Activated T-cell treated with anti-CD3 and anti-CD28 coated beads for 48 hours (primary cell): Measurements from ENCODE around the gene NLK.
"Not testable (repeated sequence)": the region's sequence is repeated elsewhere in the genome, so short reads cannot be mapped to it uniquely, and the experiment has no call there.

ENCODE experiments used
- DNase-seq: peaks from one replicate; pipeline ENCODE4 v3.0.0-alpha.2; 2020; ENCODE audit warnings: low read depth

NLK gene

DNA sequence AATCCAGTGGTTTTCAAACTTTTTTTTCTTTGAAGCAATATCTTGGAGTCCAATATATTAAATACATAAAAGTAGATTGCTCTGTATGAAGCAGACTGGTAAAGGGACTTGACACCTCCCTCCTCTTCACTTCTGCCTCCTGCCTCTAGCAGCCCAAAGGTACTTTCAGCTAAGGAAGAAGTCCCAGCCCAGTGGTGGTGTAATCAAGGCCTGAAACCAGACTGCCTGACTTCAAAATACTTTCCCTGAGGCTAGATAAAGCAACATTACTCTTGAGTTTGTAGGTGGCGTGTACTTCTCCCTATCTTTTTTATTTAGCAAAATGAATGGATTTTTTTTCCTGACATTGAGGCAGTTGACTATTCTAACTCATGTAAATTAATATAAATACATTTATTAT lies 154.2 kb downstream of the NLK start:
- DNase-seq, result no peak

DNA sequence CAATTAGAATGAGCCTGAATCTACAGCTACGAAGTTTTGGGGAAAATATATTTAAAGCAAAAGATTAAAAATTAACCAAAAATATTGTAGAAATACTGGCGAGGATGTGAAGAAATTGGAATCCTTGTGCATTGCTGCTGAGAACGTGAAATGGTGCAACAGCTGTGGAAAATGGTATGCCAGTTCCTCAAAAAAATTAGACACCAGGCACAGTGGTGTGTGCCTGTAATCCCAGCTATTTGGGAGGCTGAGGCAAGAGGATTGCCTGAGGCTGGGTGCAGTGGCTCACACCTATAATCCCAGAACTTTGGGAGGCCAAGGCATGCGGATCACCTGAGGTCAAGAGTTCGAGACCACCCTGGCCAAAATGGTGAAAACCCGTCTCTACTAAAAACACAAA lies 156.6 kb downstream of the NLK start:
- DNase-seq, result no peak

GRCh38 chr17:28199728-28200127 lies 157.3 kb downstream of the NLK start:
- no peak for DNase-seq

- DNase-seq, result no peak
Observed at GRCh38 chr17:28201315-28201714, 158.8 kb downstream of the NLK start.

DNA sequence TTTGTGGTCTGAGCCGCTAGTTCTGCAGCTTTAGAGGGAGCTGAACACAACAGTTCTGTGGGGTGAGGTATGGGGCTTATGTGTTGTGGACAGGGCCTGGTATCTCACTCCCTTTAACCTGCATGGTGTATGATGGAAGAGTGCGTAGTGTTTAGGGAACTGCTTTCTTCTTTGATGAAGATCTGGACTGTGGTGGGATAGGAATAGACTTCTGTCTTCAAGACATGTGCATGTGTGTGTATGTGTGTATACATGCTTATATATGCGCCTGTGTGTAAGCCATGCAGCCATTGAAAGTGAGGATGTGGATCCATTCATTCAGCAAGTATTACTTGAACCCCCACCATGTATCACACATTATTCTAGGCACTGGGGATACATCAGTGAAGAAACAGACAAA lies 161.8 kb downstream of the NLK start:
- DNase-seq, result no peak

GRCh38 chr17:28204751-28205150 lies 162.3 kb downstream of the NLK start:
- no peak for DNase-seq

DNA sequence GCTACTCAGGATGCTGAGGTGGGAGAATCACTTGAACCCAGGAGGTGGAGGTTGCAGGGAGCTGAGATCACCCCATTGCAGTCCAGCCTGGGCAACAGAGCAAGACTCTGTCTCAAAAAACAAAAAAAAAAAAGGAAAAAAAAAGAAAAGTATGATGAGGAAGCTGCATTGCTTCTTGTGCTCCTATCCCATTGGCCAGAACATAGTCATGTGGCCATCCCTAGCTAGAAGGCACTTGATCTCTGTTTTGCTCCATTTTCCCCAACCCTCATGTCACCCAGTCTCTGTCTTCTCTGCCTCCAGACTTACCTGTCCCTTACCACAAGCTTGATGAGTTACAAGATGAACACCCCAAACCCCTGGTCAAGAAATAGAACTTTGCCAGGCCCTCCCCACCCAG lies 163.8 kb downstream of the NLK start:
- no peak for DNase-seq

DNA sequence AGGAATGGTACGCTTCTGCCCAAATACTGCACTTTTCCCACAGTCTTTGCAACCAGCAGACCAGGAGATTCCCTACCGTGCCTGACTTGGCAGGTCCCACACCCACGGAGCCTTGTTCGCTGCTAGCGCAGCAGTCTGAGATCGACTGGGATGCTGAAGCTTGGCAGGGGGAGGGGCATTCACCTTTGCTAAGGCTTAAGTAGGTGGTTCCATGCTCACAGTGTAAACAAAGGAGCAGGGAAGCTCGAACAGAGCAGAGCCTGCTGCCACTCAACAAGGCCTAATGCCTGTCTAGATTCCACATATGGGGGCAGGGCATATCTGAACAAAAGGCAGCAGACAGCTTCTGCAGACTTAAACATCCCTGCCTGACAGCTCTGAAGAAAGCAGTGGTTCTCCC lies 169.3 kb downstream of the NLK start:
- DNase-seq, result no peak

DNA sequence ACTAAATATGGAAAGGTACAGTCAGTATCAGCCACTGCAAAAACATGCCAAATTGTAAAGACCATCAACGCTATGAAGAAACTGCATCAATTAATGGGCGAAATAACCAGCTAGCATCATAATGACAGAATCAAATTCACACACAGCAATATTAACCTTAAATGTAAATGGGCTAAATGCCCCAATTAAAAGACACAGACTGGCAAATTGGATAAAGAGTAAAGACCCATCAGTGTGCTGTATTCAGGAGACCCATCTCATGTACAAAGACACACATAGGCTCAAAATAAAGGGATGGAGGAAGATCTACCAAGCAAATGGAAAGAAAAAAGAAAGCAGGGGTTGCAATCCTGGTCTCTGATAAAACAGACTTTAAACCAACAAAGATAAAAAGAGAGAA lies 171.1 kb downstream of the NLK start:
- not testable (repeated sequence) for DNase-seq

- no peak for DNase-seq
Observed at GRCh38 chr17:28216052-28216451, 173.6 kb downstream of the NLK start.

DNA sequence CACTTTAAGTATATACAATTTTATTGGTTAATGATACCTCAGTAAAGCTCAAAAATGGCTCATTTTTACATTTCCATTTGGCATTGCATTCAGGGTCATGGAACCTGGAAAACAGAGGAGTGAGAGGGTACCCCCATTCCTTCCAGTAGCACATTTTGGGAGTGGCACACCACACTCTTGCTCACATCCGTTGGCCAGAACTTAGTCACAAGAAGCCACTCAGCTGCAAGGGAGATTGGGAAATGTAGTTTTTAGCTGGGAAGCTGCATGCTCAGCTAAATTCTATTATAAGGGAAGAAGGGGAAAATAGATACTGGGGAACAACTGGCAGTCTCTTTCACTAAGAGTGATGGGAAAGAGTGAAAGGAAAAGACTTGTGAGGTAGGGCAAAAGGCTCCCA lies 174.1 kb downstream of the NLK start:
- DNase-seq, result no peak

DNA sequence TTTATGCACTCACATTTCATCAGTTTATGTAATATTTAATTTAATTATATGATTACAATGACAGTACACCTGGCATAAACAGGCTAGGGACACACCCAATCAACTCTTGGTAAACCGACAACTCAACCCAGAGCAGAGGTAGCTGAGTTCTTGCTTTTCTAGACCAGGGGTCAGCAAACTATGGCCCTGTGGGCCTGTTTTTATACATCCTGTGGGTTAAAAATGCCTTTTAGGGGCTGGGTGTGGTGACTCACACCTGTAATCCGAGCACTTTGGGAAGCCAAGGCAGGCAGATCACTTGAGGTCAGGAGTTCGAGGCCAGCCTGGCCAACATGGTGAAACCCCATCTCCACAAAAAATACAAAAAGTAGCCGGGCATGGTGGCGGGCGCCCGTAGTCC lies 177.3 kb downstream of the NLK start:
- DNase-seq, result no peak

DNA sequence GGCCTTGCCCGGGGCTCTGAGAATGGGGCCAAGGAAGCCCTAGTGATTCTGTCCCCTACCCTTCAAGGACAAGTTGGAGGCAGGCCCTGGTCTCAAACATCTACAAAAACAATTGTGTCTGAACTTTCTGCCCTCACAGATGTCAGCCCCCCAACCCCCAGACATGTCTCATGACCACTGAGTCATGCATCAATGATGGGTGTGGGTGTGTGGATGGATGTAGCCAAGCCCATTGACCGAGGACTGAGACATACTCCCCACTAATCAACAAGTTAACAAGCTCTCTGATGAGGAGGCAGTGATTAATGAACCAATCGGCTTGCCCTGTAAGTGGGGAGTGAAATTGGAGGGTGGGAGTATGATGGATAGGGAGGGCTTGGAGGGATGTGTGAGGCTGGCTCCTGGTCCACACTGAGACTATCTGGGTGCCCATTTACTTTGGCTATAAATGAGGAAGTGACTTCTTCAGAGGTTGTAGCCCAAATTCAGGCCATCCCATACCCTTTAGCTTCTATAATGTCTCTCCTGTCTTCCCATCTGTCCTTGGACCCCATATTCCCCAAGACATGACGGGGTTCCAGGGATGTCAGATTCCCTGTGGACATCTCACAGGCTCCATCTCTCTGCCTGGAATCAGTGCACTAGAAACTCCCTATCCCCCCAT lies 179.4 kb downstream of the NLK start:
- DNase-seq, result no peak

DNA sequence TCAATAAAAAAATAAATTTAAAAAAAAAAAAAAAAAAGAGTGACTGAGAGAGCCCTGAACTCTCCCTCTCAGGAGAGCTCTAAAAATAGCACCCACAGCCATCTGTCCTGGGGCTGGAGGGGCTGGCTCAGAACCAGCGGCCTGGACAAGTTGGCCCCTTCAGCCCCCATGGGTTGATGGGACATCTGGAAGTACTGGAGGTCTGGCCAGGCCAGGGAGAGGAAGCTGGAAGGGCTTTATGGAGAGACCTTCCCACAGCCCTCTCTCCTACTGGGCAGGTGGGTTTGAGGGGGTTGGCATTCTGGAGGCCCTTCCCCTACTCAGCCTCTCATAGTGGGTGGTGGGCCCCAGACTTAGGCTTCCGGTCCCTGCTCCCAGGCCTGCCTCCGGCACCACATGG lies 182.8 kb downstream of the NLK start:
- no peak for DNase-seq

GRCh38 chr17:28225867-28226266 lies 183.4 kb downstream of the NLK start:
- no peak for DNase-seq

- no peak for DNase-seq
Observed at GRCh38 chr17:28226563-28227315, 184.3 kb downstream of the NLK start.

GRCh38 chr17:28227316-28228108 lies 185.0 kb downstream of the NLK start:
- peak; percentile 30 for DNase-seq

GRCh38 chr17:28228109-28228840 lies 185.8 kb downstream of the NLK start:
- DNase-seq, result no peak

GRCh38 chr17:28228986-28229729 lies 186.7 kb downstream of the NLK start:
- no peak for DNase-seq

DNA sequence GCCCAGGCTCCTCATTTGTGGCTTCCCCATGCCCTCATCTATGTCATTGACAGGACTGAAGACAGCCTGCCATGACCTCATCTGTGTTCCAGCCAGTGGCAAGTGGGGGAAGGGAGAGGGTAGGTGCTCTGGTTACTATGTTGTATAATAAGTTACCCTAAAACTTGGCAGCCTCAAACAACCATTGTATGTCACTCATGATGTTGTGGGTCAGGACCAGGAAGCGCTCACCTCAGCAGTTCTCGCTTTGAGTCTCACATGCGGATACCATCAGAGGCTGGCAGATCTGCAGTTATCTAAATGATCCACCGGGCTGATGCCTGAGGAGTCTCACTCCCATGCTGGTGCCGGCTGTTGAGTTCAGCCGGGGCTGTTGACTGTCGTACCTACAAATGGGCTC lies 187.5 kb downstream of the NLK start:
- DNase-seq, result no peak

DNA sequence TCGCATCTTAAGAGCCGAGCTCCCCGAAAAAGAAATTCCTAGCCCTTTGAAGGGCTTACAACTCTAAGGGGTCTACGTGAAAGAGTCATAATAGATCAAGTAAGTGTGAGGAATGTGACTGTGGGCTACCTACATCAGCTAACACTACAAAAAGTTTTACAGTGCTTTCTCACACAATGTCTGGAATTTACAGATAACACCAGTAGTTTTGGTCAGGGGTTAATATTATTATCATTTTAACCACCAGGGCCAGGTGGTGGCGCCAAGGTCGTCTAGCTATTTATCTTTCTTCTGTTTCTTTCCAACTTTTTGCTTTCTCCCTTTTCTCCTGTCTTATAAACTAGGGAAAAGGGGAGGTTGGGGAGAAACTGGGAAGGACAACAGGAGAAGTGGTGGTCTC lies 188.1 kb downstream of the NLK start:
- DNase-seq, result not testable (repeated sequence)

GRCh38 chr17:28231624-28232023 lies 189.1 kb downstream of the NLK start:
- not testable (repeated sequence) for DNase-seq
